ENCODE data around the gene GALR3. TPM values are rescaled to one million over a fixed set of nuclear protein-coding genes. Genes with fewer than 3 reads are reported as not detected.

GALR3 gene
- total RNA-seq, 1 donor from 2014 or later = not detected

- DNase-seq (ENCODE audit: low spot score) = no peak
- Mint-ChIP-seq H3K27me3 (ENCODE audit: insufficient read depth) (peaks cover 16% of the 10 kb centered on the region), H3K36me3 (ENCODE audit: low read depth) (peaks cover 2% of the 10 kb centered on the region), H3K9me3 (no peaks in the 10 kb centered on the region), H3K4me3 (peak overlapping the region; percentile 82), H3K27ac (no peak overlapping the region), H3K4me1 (ENCODE audit: low read depth) (peaks cover 46% of the 10 kb centered on the region)
- intact Hi-C loops (cut with micrococcal nuclease) = loop anchor here (2.0 to 10.0 kb wide), 4 partner anchors 109 to 1179 kb away; partner anchors contain the start of genes APOBEC3B and TRIOBP
These were observed 17.3 kb upstream of the GALR3 start for GRCh38 chr22:37805810-37806277.

GRCh38 chr22:37806409-37807333 lies 16.5 kb upstream of the GALR3 start:
- peaks cover 13% of the 10 kb centered on the region for H3K27me3 Mint-ChIP-seq (ENCODE audit: insufficient read depth)
- peaks cover 2% of the 10 kb centered on the region for H3K36me3 Mint-ChIP-seq (ENCODE audit: low read depth)
- H3K27ac Mint-ChIP-seq = peak overlapping the region; percentile 58
- peaks cover 46% of the 10 kb centered on the region for H3K4me1 Mint-ChIP-seq (ENCODE audit: low read depth)
- no peak for DNase-seq (ENCODE audit: low spot score)
- intact Hi-C loops (cut with micrococcal nuclease) = loop anchor here (1.0 to 10.0 kb wide), 8 partner anchors 12 to 1178 kb away; partner anchors contain the start of genes ANKRD54, APOBEC3B and TRIOBP
- peak overlapping the region; percentile 82 for H3K4me3 Mint-ChIP-seq
- no peaks in the 10 kb centered on the region for H3K9me3 Mint-ChIP-seq

GRCh38 chr22:37807410-37808293 lies 15.5 kb upstream of the GALR3 start, which contains the start of gene GCAT:
GCAT (plus strand) TSS chr22:37807934; CDS start chr22:37807968, 34 bp downstream.
- H3K4me3 Mint-ChIP-seq = peak within 1 kb of the TSS; percentile 82
- no peaks in the 10 kb centered on the region for H3K9me3 Mint-ChIP-seq
- DNase-seq (ENCODE audit: low spot score) = peak; percentile 90
- peaks cover 44% of the 10 kb centered on the region for H3K4me1 Mint-ChIP-seq (ENCODE audit: low read depth)
- intact Hi-C loops (cut with micrococcal nuclease) = loop anchor here (1.0 to 10.0 kb wide), 8 partner anchors 11 to 1177 kb away; partner anchors contain the start of genes ANKRD54, APOBEC3B and TRIOBP
- H3K27me3 Mint-ChIP-seq (ENCODE audit: insufficient read depth) = peaks cover 13% of the 10 kb centered on the region
- peak within 1 kb of the TSS; percentile 58 for H3K27ac Mint-ChIP-seq
- H3K36me3 Mint-ChIP-seq (ENCODE audit: low read depth) = peaks cover 2% of the 10 kb centered on the region

- Mint-ChIP-seq H3K4me1 (ENCODE audit: low read depth) (peaks cover 38% of the 10 kb centered on the region), H3K4me3 (peak overlapping the region; percentile 82), H3K27me3 (ENCODE audit: insufficient read depth) (peaks cover 10% of the 10 kb centered on the region), H3K36me3 (ENCODE audit: low read depth) (peaks cover 2% of the 10 kb centered on the region), H3K9me3 (no peaks in the 10 kb centered on the region), H3K27ac (no peak overlapping the region)
- intact Hi-C loops (cut with micrococcal nuclease) = loop anchor here (5.0 to 10.0 kb wide), 3 partner anchors 111 to 1177 kb away; partner anchors contain the start of genes APOBEC3B and TRIOBP
- DNase-seq (ENCODE audit: low spot score) = no peak
These were observed 14.9 kb upstream of the GALR3 start for GRCh38 chr22:37808294-37808657.

- no peak overlapping the region for H3K27ac Mint-ChIP-seq
- intact Hi-C loops (cut with micrococcal nuclease) = loop anchor here (5.0 to 10.0 kb wide), 3 partner anchors 113 to 1175 kb away; partner anchors contain the start of genes APOBEC3B and TRIOBP
- peaks cover 2% of the 10 kb centered on the region for H3K36me3 Mint-ChIP-seq (ENCODE audit: low read depth)
- peaks cover 6% of the 10 kb centered on the region for H3K27me3 Mint-ChIP-seq (ENCODE audit: insufficient read depth)
- H3K4me3 Mint-ChIP-seq = peak overlapping the region; percentile 63
- H3K9me3 Mint-ChIP-seq = no peaks in the 10 kb centered on the region
- no peak for DNase-seq (ENCODE audit: low spot score)
- peaks cover 31% of the 10 kb centered on the region for H3K4me1 Mint-ChIP-seq (ENCODE audit: low read depth)
These were observed 13.4 kb upstream of the GALR3 start for GRCh38 chr22:37809672-37810333.

- Mint-ChIP-seq H3K36me3 (ENCODE audit: low read depth) (peaks cover 2% of the 10 kb centered on the region), H3K27me3 (ENCODE audit: insufficient read depth) (peaks cover 2% of the 10 kb centered on the region), H3K4me1 (ENCODE audit: low read depth) (peaks cover 15% of the 10 kb centered on the region), H3K9me3 (no peaks in the 10 kb centered on the region), H3K27ac (no peak overlapping the region), H3K4me3 (no peak overlapping the region)
- intact Hi-C loops (cut with micrococcal nuclease) = no loop called here
- no peak for DNase-seq (ENCODE audit: low spot score)
These were observed 11.3 kb upstream of the GALR3 start for GRCh38 chr22:37811867-37812266.

- no peak overlapping the region for H3K4me3 Mint-ChIP-seq
- no peak overlapping the region for H3K27ac Mint-ChIP-seq
- peaks cover 14% of the 10 kb centered on the region for H3K4me1 Mint-ChIP-seq (ENCODE audit: low read depth)
- H3K36me3 Mint-ChIP-seq (ENCODE audit: low read depth) = peaks cover 6% of the 10 kb centered on the region
- intact Hi-C loops (cut with micrococcal nuclease) = no loop called here
- no peaks in the 10 kb centered on the region for H3K27me3 Mint-ChIP-seq (ENCODE audit: insufficient read depth)
- H3K9me3 Mint-ChIP-seq = no peaks in the 10 kb centered on the region
- no peak for DNase-seq (ENCODE audit: low spot score)
These were observed 10.1 kb upstream of the GALR3 start for GRCh38 chr22:37812869-37813678.

- peaks cover 12% of the 10 kb centered on the region for H3K4me1 Mint-ChIP-seq (ENCODE audit: low read depth)
- H3K27ac Mint-ChIP-seq = no peak overlapping the region
- H3K9me3 Mint-ChIP-seq = no peaks in the 10 kb centered on the region
- no peak overlapping the region for H3K4me3 Mint-ChIP-seq
- H3K36me3 Mint-ChIP-seq (ENCODE audit: low read depth) = peaks cover 4% of the 10 kb centered on the region
- intact Hi-C loops (cut with micrococcal nuclease) = no loop called here
- no peak for DNase-seq (ENCODE audit: low spot score)
- H3K27me3 Mint-ChIP-seq (ENCODE audit: insufficient read depth) = peaks cover 18% of the 10 kb centered on the region
These were observed 7.6 kb upstream of the GALR3 start for GRCh38 chr22:37815593-37815992.

- H3K27me3 Mint-ChIP-seq (ENCODE audit: insufficient read depth) = peaks cover 23% of the 10 kb centered on the region
- no peak for DNase-seq (ENCODE audit: low spot score)
- H3K4me3 Mint-ChIP-seq = no peak overlapping the region
- no peaks in the 10 kb centered on the region for H3K9me3 Mint-ChIP-seq
- no peak overlapping the region for H3K27ac Mint-ChIP-seq
- peaks cover 12% of the 10 kb centered on the region for H3K4me1 Mint-ChIP-seq (ENCODE audit: low read depth)
- H3K36me3 Mint-ChIP-seq (ENCODE audit: low read depth) = peaks cover 4% of the 10 kb centered on the region
- intact Hi-C loops (cut with micrococcal nuclease) = loop anchor here (1.0 kb wide), 6 partner anchors 28 to 149 kb away; partner anchors contain the start of genes ANKRD54, C22orf23, EIF3L and POLR2F
These were observed 6.5 kb upstream of the GALR3 start for GRCh38 chr22:37816543-37817180.

GRCh38 chr22:37817705-37818408 lies 5.3 kb upstream of the GALR3 start:
- intact Hi-C loops (cut with micrococcal nuclease) = loop anchor here (1.0 kb wide), 7 partner anchors 11 to 147 kb away; partner anchors contain the start of genes ANKRD54, C22orf23, EIF3L and GCAT
- H3K4me1 Mint-ChIP-seq (ENCODE audit: low read depth) = peaks cover 12% of the 10 kb centered on the region
- H3K36me3 Mint-ChIP-seq (ENCODE audit: low read depth) = peaks cover 7% of the 10 kb centered on the region
- peak; percentile 74 for DNase-seq (ENCODE audit: low spot score)
- H3K4me3 Mint-ChIP-seq = peak overlapping the region; percentile 45
- no peaks in the 10 kb centered on the region for H3K9me3 Mint-ChIP-seq
- no peak overlapping the region for H3K27ac Mint-ChIP-seq
- peaks cover 29% of the 10 kb centered on the region for H3K27me3 Mint-ChIP-seq (ENCODE audit: insufficient read depth)
